HG02623 (cell line): ENCODE results near the gene NBEA.

Experiments
- ATAC-seq: cut with Tn5 transposase; IDR thresholded peaks from one replicate; pipeline ENCODE4 v1.9.1; 2021; ENCODE audit warnings: moderate library complexity; ENCODE audit not compliant: unreplicated experiment

The NBEA gene

DNA sequence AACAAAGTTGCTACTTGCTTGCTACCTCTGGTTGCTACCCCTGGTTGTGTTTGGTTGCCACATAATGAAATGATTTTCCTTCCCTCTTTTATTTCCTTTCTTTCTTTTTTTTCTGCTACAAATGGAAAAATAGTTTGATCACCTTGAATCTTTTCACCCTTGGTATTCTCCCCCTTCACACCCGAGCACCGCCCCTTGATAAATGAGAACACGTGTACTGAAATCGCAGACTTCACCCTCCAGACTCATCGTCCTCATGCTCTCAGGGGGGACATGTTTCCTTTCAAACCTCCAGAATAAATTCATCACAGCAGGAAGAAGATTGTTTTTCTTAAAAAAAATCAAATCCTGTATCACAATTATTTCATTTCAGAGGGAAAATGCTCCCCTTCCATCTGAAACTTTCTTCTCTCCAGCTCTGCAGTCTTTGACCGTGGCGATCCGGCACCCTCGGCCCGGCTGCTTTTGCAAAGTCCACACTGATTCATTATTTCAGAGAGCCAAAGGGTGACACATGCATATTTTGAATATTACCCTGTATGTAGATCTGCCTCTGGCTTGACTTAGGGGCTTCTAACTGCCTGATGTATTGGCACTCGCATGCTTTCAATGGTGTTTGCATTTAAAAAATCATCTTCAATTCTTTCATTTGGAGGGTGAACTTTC, 757.0 kb downstream of the NBEA start:
- no peak for ATAC-seq

DNA sequence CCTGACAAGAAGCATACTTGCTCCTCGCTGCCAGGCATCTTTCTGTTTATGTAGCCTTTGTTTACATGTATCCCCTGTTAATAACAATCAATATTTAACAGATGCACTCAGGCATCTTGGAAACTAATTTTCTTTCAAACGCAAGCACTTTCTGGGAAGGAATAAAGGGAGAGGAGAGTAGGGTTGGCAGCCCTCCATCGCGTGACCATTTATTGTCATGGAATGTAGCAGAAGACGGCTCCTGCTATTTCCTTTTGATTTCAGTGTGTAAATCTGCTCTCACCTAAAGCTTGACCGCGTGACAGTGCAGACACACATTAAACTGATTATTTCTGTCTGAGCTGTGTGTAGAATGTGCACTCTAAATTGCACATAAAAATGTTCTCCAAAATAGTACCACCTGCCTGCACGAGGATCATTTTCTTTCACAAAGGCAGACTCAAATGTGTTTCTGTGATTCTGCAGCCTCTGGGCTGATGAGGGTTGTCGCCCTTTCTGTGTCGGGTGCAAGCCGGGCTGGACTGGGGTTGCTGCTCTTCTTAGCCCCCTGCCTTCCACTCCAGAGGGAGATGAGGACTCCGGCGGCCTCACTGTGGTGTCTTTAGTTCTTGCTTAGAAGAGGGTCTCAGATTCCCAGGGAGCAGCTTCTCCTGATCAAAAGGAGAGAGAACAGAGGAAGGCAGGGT, 757.9 kb downstream of the NBEA start:
- ATAC-seq = no peak

- no peak for ATAC-seq
Measured at GRCh38 chr13:35700671-35701070, 758.6 kb downstream of the NBEA start.

DNA sequence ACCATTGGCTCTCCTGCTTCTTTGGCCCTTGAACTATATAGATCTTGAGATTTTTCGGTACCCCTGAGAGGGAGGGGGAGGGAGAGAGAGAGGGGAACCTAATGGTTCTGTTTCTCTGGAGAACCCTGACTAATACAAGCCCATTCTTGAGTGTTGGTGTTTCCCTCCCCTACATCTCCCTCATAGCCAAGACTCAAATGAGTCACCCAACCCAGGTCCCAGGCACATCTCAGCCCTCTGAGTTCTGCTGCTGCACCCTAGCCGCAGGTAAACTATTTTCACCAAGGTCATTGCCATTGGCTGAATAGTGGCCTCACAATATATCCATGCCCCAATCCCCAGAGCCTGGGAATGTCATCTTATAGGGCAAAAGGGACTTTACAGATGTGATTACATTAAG, 760.2 kb downstream of the NBEA start:
- ATAC-seq = no peak

DNA sequence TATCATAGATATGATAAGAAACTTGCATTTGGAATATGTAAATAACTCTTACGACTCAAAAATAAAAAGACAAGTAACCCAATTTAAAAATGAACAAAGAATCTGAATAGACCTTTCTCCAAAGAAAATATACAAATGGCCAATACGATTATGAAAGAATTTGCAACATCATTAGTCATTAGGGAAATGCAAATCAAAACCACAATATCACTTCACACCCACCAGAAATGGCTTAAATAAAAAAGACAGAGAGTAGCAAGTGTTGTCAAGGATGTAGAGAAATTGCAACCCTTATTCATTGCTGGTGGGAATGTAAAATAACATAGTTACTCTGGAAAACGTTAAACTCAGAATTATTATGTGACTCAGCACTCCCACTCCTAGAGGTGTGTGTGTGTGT, 761.0 kb downstream of the NBEA start:
- no peak for ATAC-seq

GRCh38 chr13:35704331-35704730, 762.3 kb downstream of the NBEA start:
- no peak for ATAC-seq

GRCh38 chr13:35706281-35706680, 764.2 kb downstream of the NBEA start:
- ATAC-seq = no peak

- no peak for ATAC-seq
Measured at GRCh38 chr13:35706721-35707120, 764.7 kb downstream of the NBEA start.

- no peak for ATAC-seq
Measured at GRCh38 chr13:35711909-35712308, 769.8 kb downstream of the NBEA start.

DNA sequence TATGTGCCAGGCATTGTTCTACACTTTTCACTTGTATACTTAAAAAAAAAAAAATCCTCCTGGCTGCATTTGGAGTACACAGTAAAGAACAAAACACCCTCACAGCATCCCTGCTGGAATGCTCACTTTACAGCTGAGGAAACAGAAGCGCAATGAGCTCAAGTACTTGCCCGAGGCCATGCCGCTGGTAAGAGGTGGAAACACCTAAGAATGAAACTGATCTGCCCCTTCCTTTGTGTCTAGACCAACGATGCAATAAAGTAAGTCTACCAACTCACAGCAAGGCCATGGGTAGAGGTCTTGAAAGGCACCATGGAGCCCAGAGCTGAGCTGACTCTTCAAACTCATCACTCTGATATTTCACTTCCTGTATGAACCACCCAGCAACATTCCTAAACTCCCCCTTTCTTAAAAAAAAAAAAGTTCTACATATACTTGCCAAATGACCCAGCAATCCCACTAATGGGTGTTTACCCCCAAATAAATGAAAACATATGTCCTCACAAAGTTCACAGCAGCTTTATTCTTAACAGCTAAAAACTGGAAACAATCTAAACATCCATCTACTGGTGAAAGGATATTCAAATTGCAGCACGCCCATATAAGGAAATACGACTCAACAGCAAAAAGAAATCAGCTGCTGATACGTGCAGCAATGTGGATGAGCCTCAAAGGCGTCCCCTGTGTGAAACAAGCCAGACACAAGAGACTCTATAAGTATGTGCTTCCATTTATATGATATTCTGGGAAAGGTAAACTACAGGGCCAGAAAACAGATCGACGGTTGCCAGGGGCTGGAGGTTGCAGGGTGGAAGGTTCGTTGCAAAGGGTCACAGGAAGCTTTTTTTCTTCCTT, 771.1 kb downstream of the NBEA start:
- no peak for ATAC-seq

GRCh38 chr13:35714121-35714520, 772.1 kb downstream of the NBEA start:
- ATAC-seq = no peak

DNA sequence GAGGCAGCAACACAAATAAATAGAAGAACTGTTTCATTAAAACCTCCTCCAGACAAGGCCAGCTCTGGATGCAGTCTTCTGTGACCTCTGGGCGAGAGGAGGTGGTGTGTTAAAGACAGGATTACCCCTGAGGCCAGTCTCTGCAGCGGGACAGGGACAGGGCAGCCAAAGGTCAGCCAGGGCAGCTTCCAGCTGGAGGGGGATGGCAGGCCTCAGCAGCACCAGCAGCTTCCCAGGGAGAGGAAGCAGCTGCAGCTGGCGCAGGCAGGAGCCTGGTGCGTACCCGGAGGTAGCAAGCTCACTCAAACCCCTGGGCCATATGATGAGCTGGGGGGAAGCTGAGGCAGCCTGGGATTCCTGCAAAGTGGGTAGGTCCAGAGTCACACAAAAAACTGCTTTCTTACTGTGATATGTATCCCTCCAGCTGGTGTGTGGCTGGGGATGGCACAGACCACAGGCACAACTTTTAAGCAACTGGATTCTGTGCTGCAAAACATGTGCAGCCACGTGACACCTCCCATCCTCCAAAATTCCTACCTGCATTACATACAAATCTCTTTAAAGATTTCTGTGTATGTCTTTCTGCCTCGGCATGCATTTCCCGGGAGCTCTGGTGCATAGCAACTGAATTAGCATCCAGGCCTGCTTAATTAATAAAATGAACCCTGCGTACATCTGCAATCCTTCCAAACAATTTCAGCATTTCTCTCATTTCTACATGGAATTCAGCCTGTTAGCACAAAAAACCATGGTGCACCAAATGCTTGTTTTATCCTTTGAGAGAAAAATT, 772.7 kb downstream of the NBEA start:
- ATAC-seq = no peak

GRCh38 chr13:35716186-35716585, 774.1 kb downstream of the NBEA start:
- no peak for ATAC-seq

DNA sequence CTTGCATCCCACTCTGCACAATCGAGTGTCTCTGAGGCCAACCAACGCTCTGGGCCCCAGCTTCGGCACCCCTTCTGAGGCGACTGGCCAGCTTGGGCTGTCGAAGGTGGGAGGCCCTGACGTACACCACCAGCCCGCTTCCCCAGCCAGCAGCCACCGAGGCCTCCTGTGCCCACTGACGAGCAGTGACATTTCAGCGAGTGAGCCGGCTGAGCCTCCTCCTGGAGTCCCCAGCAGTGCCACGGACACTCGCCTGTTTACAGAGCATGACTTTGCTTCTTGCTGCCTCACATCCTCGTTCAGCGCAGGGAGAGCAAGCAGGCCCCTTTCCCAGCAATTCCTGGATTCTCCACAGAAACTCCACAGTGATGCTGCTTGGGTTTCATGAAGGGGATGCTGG, 774.7 kb downstream of the NBEA start:
- ATAC-seq = no peak

GRCh38 chr13:35718084-35718483, 776.0 kb downstream of the NBEA start:
- ATAC-seq = no peak

GRCh38 chr13:35720290-35720689, 778.2 kb downstream of the NBEA start:
- ATAC-seq = no peak

- peak; percentile 53 for ATAC-seq
Measured at GRCh38 chr13:35720690-35721554, 778.9 kb downstream of the NBEA start.
